HG03025 (cell line): ENCODE measurements around the gene CMTM6.
"Not testable (repeated sequence)": the region's sequence is repeated elsewhere in the genome, so short reads cannot be mapped to it uniquely, and the experiment has no call there.

Experiments used
- ATAC-seq: cut with Tn5 transposase; IDR thresholded peaks from one replicate; pipeline ENCODE4 v1.9.1; 2021; ENCODE audit warnings: mild to moderate bottlenecking, moderate library complexity; ENCODE audit not compliant: unreplicated experiment, low FRiP score

Gene CMTM6

GRCh38 chr3:32500231-32500630 is 2.4 kb downstream of the CMTM6 start:
- ATAC-seq, result no peak

- no peak for ATAC-seq
Observed at GRCh38 chr3:32499585-32499984, 3.1 kb downstream of the CMTM6 start.

GRCh38 chr3:32498992-32499391 is 3.7 kb downstream of the CMTM6 start:
- no peak for ATAC-seq

GRCh38 chr3:32498252-32498651 is 4.4 kb downstream of the CMTM6 start:
- ATAC-seq, result no peak

GRCh38 chr3:32495609-32496008 is 7.0 kb downstream of the CMTM6 start:
- ATAC-seq, result no peak

- ATAC-seq, result no peak
Observed at GRCh38 chr3:32495085-32495484, 7.6 kb downstream of the CMTM6 start.

GRCh38 chr3:32493437-32494414 is 8.9 kb downstream of the CMTM6 start:
- no peak for ATAC-seq

GRCh38 chr3:32492684-32493436 is 9.8 kb downstream of the CMTM6 start:
- ATAC-seq, result no peak

GRCh38 chr3:32488474-32489008 is 14.1 kb downstream of the CMTM6 start:
- ATAC-seq, result no peak

GRCh38 chr3:32487781-32488473 is 14.7 kb downstream of the CMTM6 start:
- ATAC-seq, result no peak

- no peak for ATAC-seq
Observed at GRCh38 chr3:32484436-32484835, 18.2 kb downstream of the CMTM6 start.

- ATAC-seq, result no peak
Observed at GRCh38 chr3:32483772-32484171, 18.9 kb downstream of the CMTM6 start.

- ATAC-seq, result no peak
Observed at GRCh38 chr3:32482693-32483092, 20.0 kb downstream of the CMTM6 start.

- ATAC-seq, result no peak
Observed at GRCh38 chr3:32481791-32482631, 20.6 kb downstream of the CMTM6 start.

- no peak for ATAC-seq
Observed at GRCh38 chr3:32480604-32481003, 22.0 kb downstream of the CMTM6 start.

GRCh38 chr3:32474201-32474600 is 28.5 kb downstream of the CMTM6 start:
- no peak for ATAC-seq

GRCh38 chr3:32472151-32472550 is 30.5 kb downstream of the CMTM6 start:
- not testable (repeated sequence) for ATAC-seq

GRCh38 chr3:32471246-32471645 is 31.4 kb downstream of the CMTM6 start:
- no peak for ATAC-seq

GRCh38 chr3:32470362-32470761 is 32.3 kb downstream of the CMTM6 start:
- ATAC-seq, result no peak
